ENCODE measurements around the gene NACC2. TPM values are rescaled to one million over a fixed set of nuclear protein-coding genes. Genes with fewer than 3 reads are reported as not detected.

Gene NACC2
- total and polyA plus RNA-seq, 9 of the 15 experiments (the other 6 are each of a cell fraction or from before 2014, with no cell fraction given): 0.70 to 25.1 (median 5.6) TPM

DNA sequence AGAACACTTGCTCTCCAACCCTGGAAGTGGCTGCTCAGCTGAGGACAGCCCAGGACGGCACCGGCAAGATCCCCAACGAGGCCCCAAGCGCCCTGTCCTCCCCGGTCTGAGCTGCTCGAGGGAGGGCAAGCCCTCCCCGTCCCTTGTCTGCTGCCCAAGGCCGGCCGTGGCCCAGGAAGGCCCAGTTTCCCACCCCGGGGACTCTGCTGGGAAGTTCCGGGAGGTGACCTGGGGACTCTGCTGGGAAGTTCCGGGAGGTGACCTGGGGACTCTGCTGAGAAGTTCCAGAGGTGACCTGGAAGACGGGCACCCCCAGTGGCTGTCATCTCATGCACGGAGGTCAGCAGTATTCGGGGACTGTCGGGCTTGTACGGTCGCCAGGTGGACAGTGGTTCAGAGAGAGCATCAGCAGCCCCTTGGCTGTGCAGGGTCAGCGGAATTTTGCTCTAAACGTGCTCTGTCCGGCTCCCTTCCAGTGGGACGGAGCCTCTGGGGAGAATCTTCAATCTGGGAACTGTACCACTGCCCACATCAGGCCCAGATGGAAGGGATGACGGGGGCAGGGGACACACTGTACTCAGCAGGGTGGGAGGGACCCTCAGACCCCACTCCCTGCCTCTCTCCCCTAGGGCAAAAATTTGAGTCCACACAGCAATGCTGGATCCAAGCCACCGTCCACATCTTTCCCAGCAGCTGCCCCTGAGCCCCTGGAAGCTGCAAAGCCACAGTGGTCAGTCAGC, 7.2 kb downstream of the NACC2 start:
- in situ Hi-C loops (cut with MboI): no loop called here
- ChIA-PET CTCF (ENCODE audit: low intra/inter-chr PET ratio) (interaction anchor here (2.4 kb wide), 1 partner anchor 35 kb away, joined by 44 read pairs; no protein-coding TSS in a partner anchor), POLR2A (interaction anchor here (0.6 kb wide), 1 partner anchor 387 kb away, joined by 3 read pairs; no protein-coding TSS in a partner anchor)
- DNase-seq (ENCODE audit: extremely low read depth in 1 of 4, low spot score in 3 of 4) (no peak), ATAC-seq (no peak), FAIRE-seq (no peak)
- intact Hi-C loops (cut with micrococcal nuclease): loop anchor here (2.0 kb wide), 1 partner anchor 31 kb away; the partner anchor contains the start of gene TMEM250
- TF ChIP-seq KAT2B (IDR thresholded peaks at IDR 0.05; ENCODE audit: low read depth, low read length) (no peak), PML (IDR thresholded peaks at IDR 0.05; ENCODE audit: low read length) (no peak), POU5F1 (IDR thresholded peaks at IDR 0.05; ENCODE audit: borderline replicate concordance, low read depth, low read length, partially characterized antibody) (no peak), SRSF1 (IDR thresholded peaks at IDR 0.05; ENCODE audit: low read depth, low read length) (no peak), LCOR (CRISPR knock-in tag; IDR thresholded peaks at IDR 0.05) (no peak), SAP30 (IDR thresholded peaks at IDR 0.05; ENCODE audit: borderline replicate concordance, insufficient read depth, low read depth, low read length, poor library complexity, severe bottlenecking) (no peak)
- TF ChIP-seq, protein P1, sequence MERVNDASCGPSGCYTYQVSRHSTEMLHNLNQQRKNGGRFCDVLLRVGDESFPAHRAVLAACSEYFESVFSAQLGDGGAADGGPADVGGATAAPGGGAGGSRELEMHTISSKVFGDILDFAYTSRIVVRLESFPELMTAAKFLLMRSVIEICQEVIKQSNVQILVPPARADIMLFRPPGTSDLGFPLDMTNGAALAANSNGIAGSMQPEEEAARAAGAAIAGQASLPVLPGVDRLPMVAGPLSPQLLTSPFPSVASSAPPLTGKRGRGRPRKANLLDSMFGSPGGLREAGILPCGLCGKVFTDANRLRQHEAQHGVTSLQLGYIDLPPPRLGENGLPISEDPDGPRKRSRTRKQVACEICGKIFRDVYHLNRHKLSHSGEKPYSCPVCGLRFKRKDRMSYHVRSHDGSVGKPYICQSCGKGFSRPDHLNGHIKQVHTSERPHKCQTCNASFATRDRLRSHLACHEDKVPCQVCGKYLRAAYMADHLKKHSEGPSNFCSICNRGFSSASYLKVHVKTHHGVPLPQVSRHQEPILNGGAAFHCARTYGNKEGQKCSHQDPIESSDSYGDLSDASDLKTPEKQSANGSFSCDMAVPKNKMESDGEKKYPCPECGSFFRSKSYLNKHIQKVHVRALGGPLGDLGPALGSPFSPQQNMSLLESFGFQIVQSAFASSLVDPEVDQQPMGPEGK (CRISPR knock-in tag; IDR thresholded peaks at IDR 0.05; ENCODE audit: borderline replicate concordance): no peak
- Histone ChIP-seq H2AFZ (ENCODE audit: low read depth, low read length) (no peak overlapping the region), H3K4me1 (replicated peaks in 1 of 2; ENCODE audit: control insufficient read depth in 2 of 2, insufficient read depth in 2 of 2, low read length in 2 of 2) (peaks cover 8 to 85% of the 10 kb centered on the region in 2 experiments; a peak in 4 of 5 replicates), H3K27me3 (ENCODE audit: control insufficient read depth in 2 of 2, insufficient read depth in 2 of 2, low read length in 2 of 2) (no peaks in the 10 kb centered on the region), H3K9me3 (replicated peaks; ENCODE audit: control insufficient read depth, insufficient read depth, low read depth, low read length) (no peaks in the 10 kb centered on the region), H4K20me1 (replicated peaks; ENCODE audit: control insufficient read depth, insufficient read depth, low read length) (peaks cover 53% of the 10 kb centered on the region), H3K36me3 (ENCODE audit: control insufficient read depth, insufficient read depth, low read length) (peaks cover 47% of the 10 kb centered on the region; the same call in 2 of the 3 replicates), H3K4me2 (ENCODE audit: insufficient read depth, low read length) (no peak overlapping the region), H3K27ac (ENCODE audit: extremely low read depth, low read depth, low read length) (no peak overlapping the region), H3K9ac (ENCODE audit: insufficient read depth in 1 of 2, low read depth in 2 of 2, low read length in 2 of 2) (peak overlapping the region in 1 of 2 experiments; percentile 55; a peak in 1 of 4 replicates), H3K9me1 (ENCODE audit: control insufficient read depth, insufficient read depth, low read length) (peaks cover 1% of the 10 kb centered on the region), H3K4me3 (no peak overlapping the region), H3K79me2 (ENCODE audit: control insufficient read depth, insufficient read depth, low read length) (peaks cover 97% of the 10 kb centered on the region)
- BruUV-seq (replicated peaks): no TSS peak
- WGBS (ENCODE audit: insufficient coverage, low coverage, missing lambda C conversion rate): 85% methylated on average over 18 of the region's 24 CpGs

Data from K562 (cell line).